ENCODE data around the gene ATP11C. TPM values are rescaled to one million over a fixed set of nuclear protein-coding genes. Genes with fewer than 3 reads are reported as not detected.
"Not testable (repeated sequence)": the region's sequence is repeated elsewhere in the genome, so short reads cannot be mapped to it uniquely, and the experiment has no call there.

ATP11C gene
- 10 to 100 TPM; 35.1 to 40.0 (median 38.0) TPM for polyA plus RNA-seq (ENCODE audit: insufficient read length in 4 of 4)

- DNase-seq (ENCODE audit: low read depth in 4 of 4, low spot score in 2 of 4): peak; percentile 42 to 61 (median 58)
Measured at GRCh38 chrX:139932901-139933796, at the start of gene ATP11C. Gene ATP11C (minus strand): TSS chrX:139933053. CDS start chrX:139932042, 1,011 bp downstream.

GRCh38 chrX:139974471-139974870 lies 41.6 kb upstream of the ATP11C start:
- DNase-seq (ENCODE audit: low read depth in 4 of 4, low spot score in 2 of 4): no peak

- no peak for DNase-seq (ENCODE audit: low read depth in 4 of 4, low spot score in 2 of 4)
Measured at GRCh38 chrX:139972629-139973624, 40.1 kb upstream of the ATP11C start.

- no peak for DNase-seq (ENCODE audit: low read depth in 4 of 4, low spot score in 2 of 4)
Measured at GRCh38 chrX:139972113-139972512, 39.3 kb upstream of the ATP11C start.

GRCh38 chrX:139971394-139971749 lies 38.5 kb upstream of the ATP11C start:
- no peak for DNase-seq (ENCODE audit: low read depth in 4 of 4, low spot score in 2 of 4)

- DNase-seq (ENCODE audit: low read depth in 4 of 4, low spot score in 2 of 4): no peak
Measured at GRCh38 chrX:139969286-139969685, 36.4 kb upstream of the ATP11C start.

GRCh38 chrX:139967750-139968149 lies 34.9 kb upstream of the ATP11C start:
- DNase-seq (ENCODE audit: low read depth in 4 of 4, low spot score in 2 of 4): no peak

- DNase-seq (ENCODE audit: low read depth in 4 of 4, low spot score in 2 of 4): no peak
Measured at GRCh38 chrX:139967300-139967699, 34.4 kb upstream of the ATP11C start.

- DNase-seq (ENCODE audit: low read depth in 4 of 4, low spot score in 2 of 4): not testable (repeated sequence)
Measured at GRCh38 chrX:139966159-139966558, 33.3 kb upstream of the ATP11C start.

GRCh38 chrX:139965421-139965820 lies 32.6 kb upstream of the ATP11C start, which contains the start of gene CXorf66:
Gene CXorf66 (minus strand): TSS chrX:139965521. CDS start chrX:139965496, 25 bp downstream.
- DNase-seq (ENCODE audit: low read depth in 4 of 4, low spot score in 2 of 4): no peak

- not testable (repeated sequence) for DNase-seq (ENCODE audit: low read depth in 4 of 4, low spot score in 2 of 4)
Measured at GRCh38 chrX:139961091-139961490, 28.2 kb upstream of the ATP11C start.

- DNase-seq (ENCODE audit: low read depth in 4 of 4, low spot score in 2 of 4): no peak
Measured at GRCh38 chrX:139949703-139950102, 16.9 kb upstream of the ATP11C start.

- no peak for DNase-seq (ENCODE audit: low read depth in 4 of 4, low spot score in 2 of 4)
Measured at GRCh38 chrX:139945075-139945474, 12.2 kb upstream of the ATP11C start.

- no peak for DNase-seq (ENCODE audit: low read depth in 4 of 4, low spot score in 2 of 4)
Measured at GRCh38 chrX:139936259-139936658, 3.4 kb upstream of the ATP11C start.

GRCh38 chrX:139933904-139934303 lies 1.1 kb upstream of the ATP11C start:
- no peak for DNase-seq (ENCODE audit: low read depth in 4 of 4, low spot score in 2 of 4)

- no peak for DNase-seq (ENCODE audit: low read depth in 4 of 4, low spot score in 2 of 4)
Measured at GRCh38 chrX:139932073-139932900, 566 bp downstream of the ATP11C start.

- no peak for DNase-seq (ENCODE audit: low read depth in 4 of 4, low spot score in 2 of 4)
Measured at GRCh38 chrX:139931646-139932072, 1.2 kb downstream of the ATP11C start.

- peak in 2 of 4 donors; percentile 16 to 17 for DNase-seq (ENCODE audit: low read depth in 4 of 4, low spot score in 2 of 4)
Measured at GRCh38 chrX:139930916-139931645, 1.8 kb downstream of the ATP11C start.

GRCh38 chrX:139930401-139930800 lies 2.5 kb downstream of the ATP11C start:
- DNase-seq (ENCODE audit: low read depth in 4 of 4, low spot score in 2 of 4): no peak

Data from left renal cortex interstitium (tissue), 4 donors.